H1 (cell line): ENCODE results near the gene MPRIP. TPM values are rescaled to one million over a fixed set of nuclear protein-coding genes. Genes with fewer than 3 reads are reported as not detected.

Experiments used
- GTF2F1 ChIP-seq: IDR thresholded peaks from 2 replicates; pipeline ENCODE4 v1.6.1; 2012; ENCODE audit warnings: low read depth, low read length, improper control_type of control experiment, borderline replicate concordance
- NRF1 ChIP-seq: IDR thresholded peaks from 2 replicates; pipeline ENCODE4 v1.6.1; 2011; ENCODE audit warnings: mild to moderate bottlenecking, low read depth, low read length, improper control_type of control experiment
- polyA plus RNA-seq, 7 experiments: library from polyadenylated mRNA; depleted of rRNA in 3 of 7; stranded (reverse) in 5 of 7; unstranded in 2 of 7; fragments of >200 nt in 5 of 7; fragments of 200-250 nt in 2 of 7; gene quantifications; 1 replicate in 5 of 7; 2 replicates in 1 of 7; 4 replicates in 1 of 7; pipeline versions ENCODE4 v1.2.1 to v1.2.3, GENCODE V29; 2011 to 2013; ENCODE audit warnings: missing spikeins in 2 of 7, mixed read lengths in 2 of 7
- total RNA-seq: library from RNA; stranded (reverse); fragmentation: NEBNext Ultra II Directional; extraction: Animal tissue kit (Norgen Biotek cat#: 25700); gene quantifications from 2 replicates; pipeline ENCODE4 v1.2.1, GENCODE V29; 2021
- TF ChIP-seq, protein P1 (sequence below): fragments of 300-600 bp; sonication (generic); IDR thresholded peaks from 2 replicates; pipeline ENCODE4 v1.7.1; 2012; ENCODE audit warnings: low read length, moderate library complexity, mild to moderate bottlenecking, inconsistent platforms; ENCODE audit not compliant: insufficient replicate concordance

Gene MPRIP
- total and polyA plus RNA-seq, 2 of the 8 experiments (the other 6 are each of a cell fraction or from before 2014, with no cell fraction given) = 48.6 to 146 TPM

DNA sequence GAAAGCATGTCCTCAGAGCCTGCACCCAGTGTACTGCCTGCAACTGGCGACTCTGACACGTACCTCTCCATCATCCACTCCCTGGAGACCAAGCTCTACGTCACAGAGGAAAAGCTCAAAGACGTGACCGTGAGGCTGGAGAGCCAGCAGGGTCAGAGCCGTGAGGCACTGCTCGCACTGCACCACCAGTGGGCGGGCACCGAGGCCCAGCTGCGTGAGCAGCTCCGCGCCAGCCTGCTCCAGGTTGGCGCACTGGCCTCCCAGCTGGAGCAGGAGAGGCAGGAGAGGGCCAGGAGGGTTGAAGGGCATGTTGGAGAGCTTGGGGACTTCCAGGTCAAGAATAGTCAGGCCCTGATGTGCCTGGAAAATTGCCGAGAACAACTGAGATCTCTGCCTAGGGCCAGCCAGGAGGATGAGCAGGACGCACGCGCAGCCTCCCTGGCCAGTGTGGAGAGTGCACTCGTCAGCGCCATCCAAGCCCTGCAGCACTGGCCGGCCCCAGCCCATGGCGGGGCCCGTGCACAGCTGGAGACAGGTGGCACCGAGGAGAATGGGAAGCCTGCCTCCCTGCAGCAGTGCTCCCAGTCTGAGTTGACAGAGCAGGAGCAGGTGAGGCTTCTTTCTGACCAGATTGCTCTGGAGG lies 123.5 kb downstream of the MPRIP start (continued):
- TF ChIP-seq, protein P1, sequence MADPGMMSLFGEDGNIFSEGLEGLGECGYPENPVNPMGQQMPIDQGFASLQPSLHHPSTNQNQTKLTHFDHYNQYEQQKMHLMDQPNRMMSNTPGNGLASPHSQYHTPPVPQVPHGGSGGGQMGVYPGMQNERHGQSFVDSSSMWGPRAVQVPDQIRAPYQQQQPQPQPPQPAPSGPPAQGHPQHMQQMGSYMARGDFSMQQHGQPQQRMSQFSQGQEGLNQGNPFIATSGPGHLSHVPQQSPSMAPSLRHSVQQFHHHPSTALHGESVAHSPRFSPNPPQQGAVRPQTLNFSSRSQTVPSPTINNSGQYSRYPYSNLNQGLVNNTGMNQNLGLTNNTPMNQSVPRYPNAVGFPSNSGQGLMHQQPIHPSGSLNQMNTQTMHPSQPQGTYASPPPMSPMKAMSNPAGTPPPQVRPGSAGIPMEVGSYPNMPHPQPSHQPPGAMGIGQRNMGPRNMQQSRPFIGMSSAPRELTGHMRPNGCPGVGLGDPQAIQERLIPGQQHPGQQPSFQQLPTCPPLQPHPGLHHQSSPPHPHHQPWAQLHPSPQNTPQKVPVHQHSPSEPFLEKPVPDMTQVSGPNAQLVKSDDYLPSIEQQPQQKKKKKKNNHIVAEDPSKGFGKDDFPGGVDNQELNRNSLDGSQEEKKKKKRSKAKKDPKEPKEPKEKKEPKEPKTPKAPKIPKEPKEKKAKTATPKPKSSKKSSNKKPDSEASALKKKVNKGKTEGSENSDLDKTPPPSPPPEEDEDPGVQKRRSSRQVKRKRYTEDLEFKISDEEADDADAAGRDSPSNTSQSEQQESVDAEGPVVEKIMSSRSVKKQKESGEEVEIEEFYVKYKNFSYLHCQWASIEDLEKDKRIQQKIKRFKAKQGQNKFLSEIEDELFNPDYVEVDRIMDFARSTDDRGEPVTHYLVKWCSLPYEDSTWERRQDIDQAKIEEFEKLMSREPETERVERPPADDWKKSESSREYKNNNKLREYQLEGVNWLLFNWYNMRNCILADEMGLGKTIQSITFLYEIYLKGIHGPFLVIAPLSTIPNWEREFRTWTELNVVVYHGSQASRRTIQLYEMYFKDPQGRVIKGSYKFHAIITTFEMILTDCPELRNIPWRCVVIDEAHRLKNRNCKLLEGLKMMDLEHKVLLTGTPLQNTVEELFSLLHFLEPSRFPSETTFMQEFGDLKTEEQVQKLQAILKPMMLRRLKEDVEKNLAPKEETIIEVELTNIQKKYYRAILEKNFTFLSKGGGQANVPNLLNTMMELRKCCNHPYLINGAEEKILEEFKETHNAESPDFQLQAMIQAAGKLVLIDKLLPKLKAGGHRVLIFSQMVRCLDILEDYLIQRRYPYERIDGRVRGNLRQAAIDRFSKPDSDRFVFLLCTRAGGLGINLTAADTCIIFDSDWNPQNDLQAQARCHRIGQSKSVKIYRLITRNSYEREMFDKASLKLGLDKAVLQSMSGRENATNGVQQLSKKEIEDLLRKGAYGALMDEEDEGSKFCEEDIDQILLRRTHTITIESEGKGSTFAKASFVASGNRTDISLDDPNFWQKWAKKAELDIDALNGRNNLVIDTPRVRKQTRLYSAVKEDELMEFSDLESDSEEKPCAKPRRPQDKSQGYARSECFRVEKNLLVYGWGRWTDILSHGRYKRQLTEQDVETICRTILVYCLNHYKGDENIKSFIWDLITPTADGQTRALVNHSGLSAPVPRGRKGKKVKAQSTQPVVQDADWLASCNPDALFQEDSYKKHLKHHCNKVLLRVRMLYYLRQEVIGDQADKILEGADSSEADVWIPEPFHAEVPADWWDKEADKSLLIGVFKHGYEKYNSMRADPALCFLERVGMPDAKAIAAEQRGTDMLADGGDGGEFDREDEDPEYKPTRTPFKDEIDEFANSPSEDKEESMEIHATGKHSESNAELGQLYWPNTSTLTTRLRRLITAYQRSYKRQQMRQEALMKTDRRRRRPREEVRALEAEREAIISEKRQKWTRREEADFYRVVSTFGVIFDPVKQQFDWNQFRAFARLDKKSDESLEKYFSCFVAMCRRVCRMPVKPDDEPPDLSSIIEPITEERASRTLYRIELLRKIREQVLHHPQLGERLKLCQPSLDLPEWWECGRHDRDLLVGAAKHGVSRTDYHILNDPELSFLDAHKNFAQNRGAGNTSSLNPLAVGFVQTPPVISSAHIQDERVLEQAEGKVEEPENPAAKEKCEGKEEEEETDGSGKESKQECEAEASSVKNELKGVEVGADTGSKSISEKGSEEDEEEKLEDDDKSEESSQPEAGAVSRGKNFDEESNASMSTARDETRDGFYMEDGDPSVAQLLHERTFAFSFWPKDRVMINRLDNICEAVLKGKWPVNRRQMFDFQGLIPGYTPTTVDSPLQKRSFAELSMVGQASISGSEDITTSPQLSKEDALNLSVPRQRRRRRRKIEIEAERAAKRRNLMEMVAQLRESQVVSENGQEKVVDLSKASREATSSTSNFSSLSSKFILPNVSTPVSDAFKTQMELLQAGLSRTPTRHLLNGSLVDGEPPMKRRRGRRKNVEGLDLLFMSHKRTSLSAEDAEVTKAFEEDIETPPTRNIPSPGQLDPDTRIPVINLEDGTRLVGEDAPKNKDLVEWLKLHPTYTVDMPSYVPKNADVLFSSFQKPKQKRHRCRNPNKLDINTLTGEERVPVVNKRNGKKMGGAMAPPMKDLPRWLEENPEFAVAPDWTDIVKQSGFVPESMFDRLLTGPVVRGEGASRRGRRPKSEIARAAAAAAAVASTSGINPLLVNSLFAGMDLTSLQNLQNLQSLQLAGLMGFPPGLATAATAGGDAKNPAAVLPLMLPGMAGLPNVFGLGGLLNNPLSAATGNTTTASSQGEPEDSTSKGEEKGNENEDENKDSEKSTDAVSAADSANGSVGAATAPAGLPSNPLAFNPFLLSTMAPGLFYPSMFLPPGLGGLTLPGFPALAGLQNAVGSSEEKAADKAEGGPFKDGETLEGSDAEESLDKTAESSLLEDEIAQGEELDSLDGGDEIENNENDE = no peak
- no peak for TF ChIP-seq GTF2F1
- no peak for TF ChIP-seq NRF1
